Gastrocnemius medialis (tissue), 4 donors: ENCODE measurements around the gene DCP1B.

Experiments used
- POLR2A ChIP-seq, 2 donors: fragments of 450-650 bp; IDR thresholded peaks; one replicate each; pipeline ENCODE4 v1.6.1; 2017; ENCODE audit warnings: antibody characterized with exemption in 2 of 2, mild to moderate bottlenecking in 2 of 2, moderate library complexity in 2 of 2
- TF ChIP-seq, protein P1 (sequence below), 5 experiments: fragments of 450-650 bp in 3 of 5; fragments of 200-600 bp in 2 of 5; sonication (generic) in 2 of 5; IDR thresholded peaks in 4 of 5; conservative IDR thresholded peaks in 1 of 5; 1 replicate in 4 of 5; 2 replicates in 1 of 5; pipeline ENCODE4 v1.5.1; 2016 to 2019; ENCODE audit warnings: antibody characterized with exemption in 5 of 5, mild to moderate bottlenecking in 3 of 5, moderate library complexity in 3 of 5

DNA sequence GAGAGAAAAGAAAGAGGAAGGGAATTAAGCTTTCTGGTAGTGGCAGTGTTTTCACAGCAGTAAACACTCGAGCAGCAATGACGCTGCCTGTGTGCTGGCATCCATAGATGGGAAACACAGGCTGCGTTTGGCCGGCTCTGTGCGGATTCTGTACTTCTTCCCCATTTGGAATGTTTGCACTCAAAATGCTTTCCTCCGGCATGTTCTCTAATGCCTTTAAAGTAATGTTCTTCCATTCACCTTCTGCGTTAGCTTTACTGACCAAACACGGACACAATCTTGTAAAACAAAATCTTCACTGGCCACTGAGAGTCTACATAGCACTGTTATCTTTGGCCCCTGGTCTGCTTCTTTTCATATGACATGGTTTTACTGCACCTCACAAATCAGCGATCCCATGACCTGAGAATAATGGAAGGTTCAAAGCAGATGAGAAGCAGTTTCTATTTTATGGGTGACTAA is 31.4 kb downstream of the DCP1B start:
- TF ChIP-seq, protein P1, sequence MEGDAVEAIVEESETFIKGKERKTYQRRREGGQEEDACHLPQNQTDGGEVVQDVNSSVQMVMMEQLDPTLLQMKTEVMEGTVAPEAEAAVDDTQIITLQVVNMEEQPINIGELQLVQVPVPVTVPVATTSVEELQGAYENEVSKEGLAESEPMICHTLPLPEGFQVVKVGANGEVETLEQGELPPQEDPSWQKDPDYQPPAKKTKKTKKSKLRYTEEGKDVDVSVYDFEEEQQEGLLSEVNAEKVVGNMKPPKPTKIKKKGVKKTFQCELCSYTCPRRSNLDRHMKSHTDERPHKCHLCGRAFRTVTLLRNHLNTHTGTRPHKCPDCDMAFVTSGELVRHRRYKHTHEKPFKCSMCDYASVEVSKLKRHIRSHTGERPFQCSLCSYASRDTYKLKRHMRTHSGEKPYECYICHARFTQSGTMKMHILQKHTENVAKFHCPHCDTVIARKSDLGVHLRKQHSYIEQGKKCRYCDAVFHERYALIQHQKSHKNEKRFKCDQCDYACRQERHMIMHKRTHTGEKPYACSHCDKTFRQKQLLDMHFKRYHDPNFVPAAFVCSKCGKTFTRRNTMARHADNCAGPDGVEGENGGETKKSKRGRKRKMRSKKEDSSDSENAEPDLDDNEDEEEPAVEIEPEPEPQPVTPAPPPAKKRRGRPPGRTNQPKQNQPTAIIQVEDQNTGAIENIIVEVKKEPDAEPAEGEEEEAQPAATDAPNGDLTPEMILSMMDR (IDR thresholded peaks at IDR 0.05 in 4 of 5, conservative IDR thresholded peaks at IDR 0.05 in 1 of 5) = no peak
- TF ChIP-seq POLR2A (IDR thresholded peaks at IDR 0.05) = no peak
